SK-N-DZ (cell line): Measurements from ENCODE around the gene INPPL1.

Experiments used
- DNase-seq: peaks from one replicate; pipeline ENCODE4 v3.0.0-alpha.2; 2015; ENCODE audit warnings: low spot score

Gene INPPL1

DNA sequence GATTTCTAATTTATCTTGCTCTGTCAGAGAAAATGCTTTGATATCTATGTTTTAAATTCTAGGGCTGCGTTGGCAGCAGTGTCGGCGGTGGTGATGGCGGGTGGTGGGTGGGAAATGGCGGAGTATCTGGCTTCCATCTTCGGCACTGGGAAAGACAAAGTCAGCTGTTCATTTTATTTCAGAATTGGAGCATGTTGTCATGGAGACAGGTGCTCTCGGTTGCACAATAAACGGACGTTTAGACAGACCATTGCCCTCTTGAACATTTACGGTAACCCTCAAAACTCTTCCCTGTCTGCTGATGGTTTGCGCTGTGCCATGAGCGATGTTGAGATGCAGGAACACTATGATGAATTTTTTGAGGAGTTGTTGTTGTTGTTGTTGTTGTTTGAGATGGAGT is 55.5 kb downstream of the INPPL1 start:
- DNase-seq, result no peak

GRCh38 chr11:72280726-72281315 is 56.3 kb downstream of the INPPL1 start:
- DNase-seq, result no peak

- DNase-seq, result no peak
Observed at GRCh38 chr11:72283947-72284346, 59.4 kb downstream of the INPPL1 start.

DNA sequence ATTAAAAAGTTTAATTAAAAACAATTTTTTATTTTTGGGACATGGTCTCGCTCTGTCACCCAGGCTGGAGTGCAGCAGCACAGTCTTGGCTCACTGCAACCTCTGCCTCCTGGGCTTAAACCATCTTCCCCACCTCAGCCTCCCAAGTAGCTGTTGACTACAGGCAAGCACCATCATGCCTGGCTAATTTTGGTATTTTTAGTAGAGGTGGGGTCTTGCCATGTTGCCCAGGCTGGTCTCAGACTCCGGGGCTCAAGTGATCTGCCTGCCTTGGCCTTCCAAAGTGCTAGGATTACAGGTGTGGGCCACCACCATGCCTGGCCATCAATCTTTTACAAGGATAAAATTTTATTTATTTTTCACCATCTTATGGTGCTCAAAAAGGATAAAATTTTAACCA is 62.7 kb downstream of the INPPL1 start:
- no peak for DNase-seq
